Transverse colon (tissue), 4 donors: ENCODE data around the gene PARVA.

Source experiments
- EP300 ChIP-seq: sonication (generic); formaldehyde crosslinking; IDR thresholded peaks from one replicate; pipeline ENCODE4 v1.6.1; 2017; ENCODE audit warnings: antibody characterized with exemption, low read depth
- POLR2A ChIP-seq: fragments of 450-650 bp; IDR thresholded peaks from one replicate; pipeline ENCODE4 v1.6.1; 2016; ENCODE audit warnings: antibody characterized with exemption, mild to moderate bottlenecking, moderate library complexity
- POLR2AphosphoS5 ChIP-seq, 3 donors: sonication (generic); formaldehyde crosslinking; IDR thresholded peaks; one replicate each; pipeline ENCODE4 v1.6.1; 2016; ENCODE audit warnings: antibody characterized with exemption in 3 of 3
- TF ChIP-seq, protein P1 (sequence below), 5 experiments: fragments of 200-600 bp in 3 of 5; fragments of 450-650 bp in 2 of 5; sonication (generic) in 3 of 5; IDR thresholded peaks; 1 replicate in 2 of 5; 2 replicates in 3 of 5; pipeline ENCODE4 v1.5.1; 2016 to 2017; ENCODE audit warnings: antibody characterized with exemption in 5 of 5, inconsistent platforms in 3 of 5, mild to moderate bottlenecking in 2 of 5, moderate library complexity in 1 of 5

- TF ChIP-seq POLR2AphosphoS5 (IDR thresholded peaks at IDR 0.05) = no peak
- TF ChIP-seq, protein P1, sequence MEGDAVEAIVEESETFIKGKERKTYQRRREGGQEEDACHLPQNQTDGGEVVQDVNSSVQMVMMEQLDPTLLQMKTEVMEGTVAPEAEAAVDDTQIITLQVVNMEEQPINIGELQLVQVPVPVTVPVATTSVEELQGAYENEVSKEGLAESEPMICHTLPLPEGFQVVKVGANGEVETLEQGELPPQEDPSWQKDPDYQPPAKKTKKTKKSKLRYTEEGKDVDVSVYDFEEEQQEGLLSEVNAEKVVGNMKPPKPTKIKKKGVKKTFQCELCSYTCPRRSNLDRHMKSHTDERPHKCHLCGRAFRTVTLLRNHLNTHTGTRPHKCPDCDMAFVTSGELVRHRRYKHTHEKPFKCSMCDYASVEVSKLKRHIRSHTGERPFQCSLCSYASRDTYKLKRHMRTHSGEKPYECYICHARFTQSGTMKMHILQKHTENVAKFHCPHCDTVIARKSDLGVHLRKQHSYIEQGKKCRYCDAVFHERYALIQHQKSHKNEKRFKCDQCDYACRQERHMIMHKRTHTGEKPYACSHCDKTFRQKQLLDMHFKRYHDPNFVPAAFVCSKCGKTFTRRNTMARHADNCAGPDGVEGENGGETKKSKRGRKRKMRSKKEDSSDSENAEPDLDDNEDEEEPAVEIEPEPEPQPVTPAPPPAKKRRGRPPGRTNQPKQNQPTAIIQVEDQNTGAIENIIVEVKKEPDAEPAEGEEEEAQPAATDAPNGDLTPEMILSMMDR (IDR thresholded peaks at IDR 0.05) = no peak
- no peak for TF ChIP-seq POLR2A
- TF ChIP-seq EP300 = no peak
These were observed 30.9 kb downstream of the PARVA start for GRCh38 chr11:12408156-12408770.
